K562 (cell line): ENCODE data around the gene NT5C. TPM values are rescaled to one million over a fixed set of nuclear protein-coding genes. Genes with fewer than 3 reads are reported as not detected.

ENCODE experiments used
- ARNT ChIP-seq, 2 experiments: fragments of 450-650 bp; IDR thresholded peaks; 2 replicates each; pipeline ENCODE4 v1.6.1; 2016; ENCODE audit warnings: mild to moderate bottlenecking in 1 of 2
- BACH1 ChIP-seq: fragments of 200-800 bp; sonication (Bioruptor generic); IDR thresholded peaks from 2 replicates; pipeline ENCODE4 v1.6.1; 2016; ENCODE audit warnings: missing genetic modification characterization, missing compliant biosample characterization
- CBX1 ChIP-seq: sonication (generic); IDR thresholded peaks from 2 replicates; pipeline ENCODE4 v1.6.1; 2016; ENCODE audit warnings: antibody characterized with exemption, low read depth, mild to moderate bottlenecking
- CCNT2 ChIP-seq: IDR thresholded peaks from 2 replicates; pipeline ENCODE4 v1.6.1; 2011; ENCODE audit warnings: borderline replicate concordance, low read depth, mild to moderate bottlenecking, moderate library complexity, mixed read lengths, low read length; ENCODE audit not compliant: insufficient read length; ENCODE audit errors: extremely low read depth
- CHD4 ChIP-seq: fragments of 200-600 bp; sonication (generic); IDR thresholded peaks from 3 replicates; pipeline ENCODE4 v1.6.1; 2012; ENCODE audit warnings: low read depth, mild to moderate bottlenecking, mixed read lengths, low read length, inconsistent platforms; ENCODE audit not compliant: insufficient read depth, insufficient replicate concordance, poor library complexity, severe bottlenecking
- CREM ChIP-seq: IDR thresholded peaks from 2 replicates; pipeline ENCODE4 v1.6.1; 2014; ENCODE audit warnings: antibody characterized with exemption, low read depth
- FOXJ2 ChIP-seq: fragments of 200-800 bp; sonication (Bioruptor generic); IDR thresholded peaks from 2 replicates; pipeline ENCODE4 v1.6.1; 2016; ENCODE audit warnings: missing genetic modification characterization, missing compliant biosample characterization
- ILF3 ChIP-seq: fragments of 450-650 bp; IDR thresholded peaks from 2 replicates; pipeline ENCODE4 v1.6.1; 2018; ENCODE audit warnings: antibody characterized with exemption, mild to moderate bottlenecking, moderate library complexity, borderline replicate concordance
- MEF2A ChIP-seq: IDR thresholded peaks from 2 replicates; pipeline ENCODE4 v1.6.1; 2011; ENCODE audit warnings: low read depth, mild to moderate bottlenecking, low read length, moderate library complexity; ENCODE audit not compliant: control insufficient read depth
- NR3C1 ChIP-seq: sonication (generic); formaldehyde crosslinking; IDR thresholded peaks from 2 replicates; pipeline ENCODE4 v1.8.1; 2022; ENCODE audit warnings: missing genetic modification reagents
- PRDM10 ChIP-seq: fragments of 450-650 bp; IDR thresholded peaks from 2 replicates; pipeline ENCODE4 v1.6.1; 2018; ENCODE audit not compliant: partially characterized antibody
- STAT5A ChIP-seq: IDR thresholded peaks from 2 replicates; pipeline ENCODE4 v1.6.1; 2012; ENCODE audit warnings: low read length, inconsistent platforms, borderline replicate concordance
- TAF1 ChIP-seq: IDR thresholded peaks from 2 replicates; pipeline ENCODE4 v1.6.1; 2011; ENCODE audit warnings: mild to moderate bottlenecking, low read length, moderate library complexity; ENCODE audit not compliant: insufficient read depth, control insufficient read depth, severe bottlenecking; ENCODE audit errors: extremely low read depth
- THRB ChIP-seq: fragments of 450-650 bp; formaldehyde crosslinking; conservative IDR thresholded peaks from 2 replicates; pipeline ENCODE4 v1.4.0; 2022; ENCODE audit warnings: mild to moderate bottlenecking, missing genetic modification characterization
- ZNF124 ChIP-seq: sonication (generic); formaldehyde crosslinking; IDR thresholded peaks from 2 replicates; pipeline ENCODE4 v1.8.1; 2022; ENCODE audit warnings: missing genetic modification reagents
- ZNF395 ChIP-seq: fragments of 200-800 bp; sonication (Bioruptor generic); IDR thresholded peaks from 2 replicates; pipeline ENCODE4 v1.6.1; 2017; ENCODE audit warnings: missing genetic modification characterization, missing compliant biosample characterization
- ZNF655 ChIP-seq: fragments of 250-450 bp; sonication (Bioruptor Pico); IDR thresholded peaks from 2 replicates; pipeline ENCODE4 v1.5.0; 2021
- ZNF699 ChIP-seq: fragments of 250-450 bp; sonication (Bioruptor Pico); IDR thresholded peaks from 2 replicates; pipeline ENCODE4 v1.8.0; 2021; ENCODE audit warnings: mild to moderate bottlenecking, moderate library complexity; ENCODE audit not compliant: insufficient replicate concordance
- polyA plus RNA-seq, 8 experiments: library from polyadenylated mRNA; depleted of rRNA in 4 of 8; stranded (reverse) in 5 of 8; unstranded in 3 of 8; fragments of >200 nt; fragmentation: Nextera tagmentation in 2 of 8; fragmentation: Illumina TruSeq in 1 of 8; extraction: Ambion mirVana in 2 of 8; extraction: Trizol in 1 of 8; gene quantifications; 2 replicates each; pipeline versions ENCODE4 v1.2.1 to v1.2.3, GENCODE V29; 2011 to 2014; ENCODE audit warnings: inconsistent platforms in 1 of 8, missing spikeins in 1 of 8
- total RNA-seq, 7 experiments: library from RNA; depleted of rRNA in 6 of 7; stranded (reverse); fragments of >200 nt in 6 of 7; fragmentation: Illumina TruSeq in 2 of 7; extraction: Trizol in 2 of 7; gene quantifications; 2 replicates each; pipeline versions ENCODE4 v1.2.1 to v1.2.3, GENCODE V29; 2011 to 2021; ENCODE audit warnings: low replicate concordance in 1 of 7

Gene NT5C
- total and polyA plus RNA-seq, 9 of the 15 experiments (the other 6 are each of a cell fraction or from before 2014, with no cell fraction given) = 2.9 to 205 (median 45.0) TPM

- TF ChIP-seq TAF1 (peak; percentile 95), ILF3 (peak; percentile 88; the same call in 1 of the 2 replicates), BACH1 (tag) (0 out of 2 replicates have a peak, but pooled peaks have one; percentile 19), THRB (0 out of 2 replicates have a peak, but pooled peaks have one; percentile 41), ZNF655 (CRISPR knock-in tag) (no peak), MEF2A (no peak), NR3C1 (CRISPR knock-in tag) (0 out of 2 replicates have a peak, but pooled peaks have one; percentile 18), PRDM10 (peak; percentile 78), STAT5A (no peak; the same call in 1 of the 2 replicates), ZNF699 (CRISPR knock-in tag) (no peak), CCNT2 (peak; percentile 48), ZNF395 (CRISPR knock-in tag) (no peak; the same call in 1 of the 2 replicates), ARNT (IDR thresholded peaks at IDR 0.05) (0 out of 4 replicates have a peak, but pooled peaks of 1 of the 2 experiments have one; percentile 32), ZNF124 (CRISPR knock-in tag) (no peak), FOXJ2 (tag) (no peak), CHD4 (no peak), CBX1 (peak; percentile 96), CREM (peak; percentile 74)
Measured at GRCh38 chr17:75154195-75155106, 22.9 kb upstream of the NT5C start, which contains the start of gene JPT1 (continued).
